Activated naive CD4-positive, alpha-beta T cell treated with Interleukin-2 at 50 U/mL for 16 hours (primary cell): ENCODE measurements around the gene SMIM24.
"Not testable (repeated sequence)": the region's sequence is repeated elsewhere in the genome, so short reads cannot be mapped to it uniquely, and the experiment has no call there.

ENCODE experiments used
- DNase-seq: peaks from one replicate; pipeline ENCODE4 v3.0.0-alpha.2; 2020

Gene SMIM24

GRCh38 chr19:3480383-3481091, at the start of gene SMIM24:
SMIM24 (minus strand) TSS chr19:3480525; CDS start chr19:3480463, 62 bp downstream.
- DNase-seq = no peak

- DNase-seq = not testable (repeated sequence)
Measured at GRCh38 chr19:3529299-3529698, 49.0 kb upstream of the SMIM24 start.

DNA sequence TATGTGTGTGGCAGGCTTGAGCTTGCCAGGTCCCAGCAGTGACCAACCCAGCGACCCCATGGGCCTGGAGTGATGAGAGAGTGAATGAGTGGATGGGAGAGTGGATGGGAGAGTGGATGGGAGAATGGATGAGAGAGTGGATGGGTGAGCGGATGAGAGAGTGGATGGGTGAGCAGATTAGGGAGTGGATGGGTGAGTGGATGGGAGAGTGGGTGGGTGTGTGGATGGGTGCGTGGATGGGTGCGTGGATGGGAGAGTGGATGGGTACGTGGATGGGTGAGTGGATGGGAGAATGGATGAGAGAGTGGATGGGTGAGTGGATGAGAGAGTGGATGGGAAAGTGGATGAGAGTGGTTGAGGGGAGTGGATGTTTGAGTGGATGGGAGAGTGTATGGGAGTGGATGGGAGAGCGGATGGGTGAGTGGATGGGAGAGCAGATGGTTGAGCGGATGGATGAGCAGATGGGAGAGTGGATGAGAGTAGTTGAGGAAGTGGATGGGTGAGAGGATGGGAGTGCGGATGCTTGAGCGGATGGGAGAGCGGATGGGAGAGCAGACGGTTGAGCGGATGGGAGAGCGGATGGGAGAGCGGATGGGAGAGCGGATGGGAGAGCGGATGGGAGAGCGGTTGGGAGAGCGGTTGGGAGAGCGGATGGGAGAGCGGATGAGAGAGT, 48.4 kb upstream of the SMIM24 start:
- DNase-seq = no peak

- DNase-seq = no peak
Measured at GRCh38 chr19:3528080-3528479, 47.8 kb upstream of the SMIM24 start.

- no peak for DNase-seq
Measured at GRCh38 chr19:3527238-3527910, 47.0 kb upstream of the SMIM24 start.

- DNase-seq = no peak
Measured at GRCh38 chr19:3526507-3527237, 46.3 kb upstream of the SMIM24 start.

DNA sequence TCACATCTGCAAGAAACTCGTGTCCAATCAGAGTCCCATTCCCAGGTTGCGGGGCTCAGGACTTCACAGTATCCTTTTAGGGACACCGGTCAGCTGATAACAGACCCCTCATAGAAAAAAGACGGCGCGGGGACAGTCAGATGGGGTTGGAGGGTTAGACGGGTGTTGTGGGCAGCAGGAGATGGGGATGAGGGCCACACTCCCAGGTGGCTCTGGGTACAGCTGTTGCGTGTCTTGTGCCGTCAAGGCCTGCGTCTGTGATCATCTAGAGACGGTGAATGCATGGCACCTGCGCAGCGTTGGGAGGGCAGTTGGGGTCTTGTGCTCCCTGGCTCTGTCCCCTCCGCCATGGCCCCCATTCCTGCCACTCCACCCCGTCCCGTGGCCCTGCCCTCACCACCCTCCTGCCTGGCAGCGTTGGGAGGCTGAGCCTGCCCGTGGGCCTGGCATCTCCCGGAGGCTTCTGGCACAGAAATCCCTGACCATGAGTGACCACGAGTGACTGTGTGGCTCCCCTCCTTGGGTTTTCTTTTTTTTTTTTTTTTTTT, 44.7 kb upstream of the SMIM24 start:
- no peak for DNase-seq

- DNase-seq = no peak
Measured at GRCh38 chr19:3524078-3524842, 43.9 kb upstream of the SMIM24 start.

DNA sequence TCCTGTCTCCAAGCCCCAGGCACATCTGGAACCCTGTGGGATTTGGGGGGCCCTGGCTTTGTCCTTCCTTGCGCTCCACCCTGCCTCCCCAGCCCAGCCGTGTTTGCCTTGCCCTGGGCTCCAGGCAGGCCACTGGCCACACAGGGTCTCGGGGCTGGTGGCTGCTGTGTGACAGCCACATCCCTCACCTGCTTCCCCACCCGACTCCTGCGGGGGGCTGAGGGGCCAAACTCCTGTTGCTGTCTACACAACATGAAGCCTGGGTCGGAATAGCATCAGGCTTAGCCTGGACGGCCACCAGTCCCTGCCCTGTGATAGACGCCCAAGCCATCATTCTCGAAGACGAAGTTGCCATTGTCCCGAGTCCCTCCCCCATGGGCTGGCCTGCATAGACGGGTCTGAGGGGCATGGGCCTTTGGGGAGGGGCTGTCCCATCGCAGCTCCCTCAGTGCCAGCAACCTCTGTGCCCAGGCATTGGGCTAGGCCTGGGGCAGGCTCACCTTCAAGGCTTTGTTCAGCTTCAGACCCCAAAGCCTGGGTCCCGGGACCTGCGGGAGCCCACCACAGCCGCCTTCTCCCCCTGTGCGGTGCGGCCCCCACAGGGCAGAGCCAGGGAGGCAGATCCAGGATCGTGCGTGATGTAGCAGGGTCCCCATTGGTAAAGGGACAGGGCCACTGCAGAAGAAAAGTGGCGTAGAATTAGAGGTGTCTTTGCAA, 43.2 kb upstream of the SMIM24 start:
- no peak for DNase-seq

GRCh38 chr19:3522421-3523360, 42.4 kb upstream of the SMIM24 start:
- no peak for DNase-seq

GRCh38 chr19:3521104-3521445, 40.8 kb upstream of the SMIM24 start:
- no peak for DNase-seq

DNA sequence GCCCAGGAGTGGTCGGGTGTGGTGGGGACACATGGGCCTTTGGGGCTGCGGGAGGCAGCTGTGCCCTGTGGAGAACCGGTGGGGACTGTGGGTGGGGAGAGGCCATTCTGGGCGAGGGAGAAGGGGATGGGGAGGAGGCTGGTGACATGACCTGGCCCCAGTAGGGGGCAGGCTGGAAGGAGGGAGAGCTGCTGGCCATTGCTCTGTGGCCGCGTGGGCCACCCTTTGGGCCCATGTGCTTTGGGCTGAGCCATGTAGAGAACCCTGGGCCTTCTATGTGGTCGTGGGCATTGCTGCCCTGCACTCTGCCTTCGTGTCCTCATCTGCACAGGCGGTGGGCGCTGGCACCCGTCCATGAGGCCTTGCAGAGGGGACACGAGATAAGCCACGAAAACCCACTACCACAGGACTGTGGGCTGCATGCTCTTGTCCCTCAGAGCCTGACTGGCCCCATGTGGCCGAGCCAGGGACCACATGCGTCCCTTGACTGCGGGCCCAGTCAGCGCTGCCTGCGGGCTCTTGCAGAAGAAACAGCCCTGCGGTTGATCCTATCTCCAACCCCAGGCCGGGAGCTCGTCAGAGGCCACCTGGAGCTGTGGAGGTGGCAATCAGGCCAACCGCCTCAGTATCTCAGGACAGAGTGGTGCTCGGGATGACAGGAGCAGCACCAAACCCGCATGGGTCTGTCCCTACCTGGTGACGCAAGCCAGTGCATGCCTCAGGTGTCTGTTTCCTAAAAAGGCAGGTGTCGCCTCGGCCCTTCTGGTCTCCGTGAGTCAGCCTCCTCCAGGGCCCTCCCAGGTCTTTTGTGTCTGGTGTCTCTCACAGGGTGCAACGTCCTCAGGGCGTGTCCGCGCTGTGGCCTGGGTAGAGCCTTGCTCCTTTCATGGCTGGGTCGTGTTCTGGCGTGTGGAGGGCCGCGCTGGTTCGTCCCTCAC, 40.1 kb upstream of the SMIM24 start:
- no peak for DNase-seq

DNA sequence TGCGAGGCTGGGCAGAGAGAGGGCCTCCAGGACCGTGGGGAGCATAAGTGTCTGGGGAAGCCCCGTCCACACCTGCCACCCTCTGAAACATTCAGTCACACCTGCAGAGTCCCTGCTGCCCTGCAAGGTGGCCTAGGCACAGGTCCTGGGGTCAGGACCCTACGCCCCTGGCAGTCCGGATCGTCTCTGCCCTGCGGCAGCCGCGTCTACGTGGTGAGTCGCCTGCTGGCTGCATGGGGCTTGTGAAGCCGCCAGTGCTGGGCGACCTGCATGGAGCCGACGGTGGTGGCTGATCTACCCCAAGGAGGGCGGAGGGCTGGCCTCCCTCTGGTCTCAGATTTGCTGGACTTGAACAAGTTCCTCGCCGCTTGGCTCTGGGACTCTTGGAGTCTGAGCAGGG, 38.8 kb upstream of the SMIM24 start:
- DNase-seq = no peak

GRCh38 chr19:3518659-3519058, 38.3 kb upstream of the SMIM24 start:
- DNase-seq = no peak

- DNase-seq = no peak
Measured at GRCh38 chr19:3518255-3518654, 37.9 kb upstream of the SMIM24 start.

GRCh38 chr19:3517638-3518037, 37.3 kb upstream of the SMIM24 start:
- no peak for DNase-seq

GRCh38 chr19:3516675-3517207, 36.4 kb upstream of the SMIM24 start:
- DNase-seq = no peak

- DNase-seq = no peak
Measured at GRCh38 chr19:3515891-3516422, 35.6 kb upstream of the SMIM24 start.

GRCh38 chr19:3514930-3515329, 34.6 kb upstream of the SMIM24 start:
- no peak for DNase-seq
